Fibroblast of skin of scalp (primary cell): ENCODE data around the gene CACYBP.

ENCODE experiments used
- DNase-seq: peaks from one replicate; pipeline ENCODE4 v3.0.0-alpha.2; 2013

CACYBP gene

GRCh38 chr1:174974711-174975119, 25.0 kb upstream of the CACYBP start:
- DNase-seq = no peak

- no peak for DNase-seq
These were observed 24.0 kb upstream of the CACYBP start for GRCh38 chr1:174975764-174976163.

DNA sequence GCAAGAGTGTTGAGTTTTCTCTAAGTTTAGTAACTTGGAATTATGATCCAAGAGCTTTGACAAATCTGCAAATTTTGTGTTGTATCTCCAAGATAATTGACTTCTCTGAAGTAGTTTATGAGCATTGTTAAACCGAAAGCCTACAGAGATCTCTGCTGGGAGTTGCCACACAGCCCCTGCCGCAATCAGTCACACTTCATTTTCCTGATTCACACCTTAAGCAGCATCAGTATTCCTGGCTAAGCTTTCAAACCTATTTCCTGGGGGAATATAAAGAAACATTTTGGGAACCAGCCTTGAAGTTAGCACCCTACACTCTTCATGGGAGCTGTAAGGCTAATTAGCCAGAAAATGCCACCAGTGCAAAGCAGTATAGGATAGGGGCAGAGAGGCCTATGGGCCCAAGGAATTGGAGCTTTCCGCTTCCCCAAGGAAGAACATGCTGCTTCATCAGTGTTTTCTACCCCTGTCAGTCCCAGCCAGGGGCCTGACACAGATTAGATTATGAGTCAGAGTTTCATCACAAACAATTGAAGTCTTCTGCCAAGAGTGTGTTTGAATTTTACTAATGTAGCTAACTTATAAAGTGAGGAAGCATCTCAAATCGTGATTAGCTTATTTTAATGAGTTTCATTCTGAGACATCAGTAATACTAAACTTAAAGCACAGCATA, 23.2 kb upstream of the CACYBP start:
- peak; percentile 35 for DNase-seq

- peak; percentile 48 for DNase-seq
These were observed 16.6 kb upstream of the CACYBP start for GRCh38 chr1:174982971-174983689.

DNA sequence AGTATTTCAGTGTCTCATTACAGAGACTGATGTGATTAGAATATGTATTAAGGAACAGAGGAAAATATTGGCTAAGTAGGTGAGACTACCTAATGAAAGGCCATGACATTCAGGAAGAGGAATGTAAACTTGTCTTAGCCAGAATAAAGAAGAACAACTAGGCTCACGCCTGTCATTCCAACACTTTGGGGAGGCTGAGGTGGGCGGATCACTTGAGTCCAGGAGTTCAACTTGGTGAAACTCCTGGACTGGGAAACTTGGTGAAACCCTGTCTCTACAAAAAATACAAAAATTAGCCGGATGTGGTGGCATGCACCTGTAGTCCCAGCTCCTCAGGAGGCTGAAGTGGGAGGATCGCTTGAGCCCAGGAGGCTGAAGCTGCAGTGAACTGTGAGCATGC, 14.8 kb upstream of the CACYBP start:
- no peak for DNase-seq

DNA sequence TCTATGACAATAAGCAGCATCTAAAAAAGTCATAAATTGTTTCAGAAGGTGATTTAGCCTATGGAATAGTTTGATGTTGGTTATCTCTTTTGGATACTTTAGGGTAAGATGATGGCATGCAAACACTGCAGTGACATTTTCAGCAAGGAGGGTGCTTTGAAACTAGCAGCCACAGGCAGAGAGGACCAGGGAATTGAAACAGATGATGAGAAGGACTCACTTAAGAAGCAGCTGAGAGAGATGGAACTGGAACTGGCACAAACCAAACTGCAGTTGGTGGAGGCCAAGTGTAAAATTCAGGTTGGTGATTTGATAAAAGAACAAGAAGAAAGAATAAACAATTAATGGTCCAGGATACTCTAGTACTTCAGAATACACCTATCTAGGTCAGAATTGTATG, 11.2 kb upstream of the CACYBP start:
- no peak for DNase-seq

DNA sequence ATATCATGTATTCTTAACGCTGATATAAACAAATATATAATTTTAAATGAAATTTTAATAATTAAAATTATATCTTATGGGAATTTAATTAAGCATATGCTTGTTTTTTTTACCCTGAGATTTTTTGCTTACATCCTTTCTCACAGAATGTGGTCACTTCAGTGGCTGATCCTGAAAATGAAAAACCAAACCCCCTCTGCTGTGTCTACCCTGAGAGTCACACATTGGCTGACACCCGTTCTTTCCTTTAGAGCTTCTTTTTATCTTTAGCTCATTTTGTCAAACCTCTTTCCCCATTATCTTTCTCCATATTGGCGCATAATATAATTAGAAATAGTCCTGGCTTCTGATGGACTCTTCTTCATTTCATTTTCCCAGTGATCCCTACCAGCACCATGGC, 10.8 kb upstream of the CACYBP start:
- DNase-seq = no peak

- DNase-seq = no peak
These were observed 10.1 kb upstream of the CACYBP start for GRCh38 chr1:174989536-174990220.

DNA sequence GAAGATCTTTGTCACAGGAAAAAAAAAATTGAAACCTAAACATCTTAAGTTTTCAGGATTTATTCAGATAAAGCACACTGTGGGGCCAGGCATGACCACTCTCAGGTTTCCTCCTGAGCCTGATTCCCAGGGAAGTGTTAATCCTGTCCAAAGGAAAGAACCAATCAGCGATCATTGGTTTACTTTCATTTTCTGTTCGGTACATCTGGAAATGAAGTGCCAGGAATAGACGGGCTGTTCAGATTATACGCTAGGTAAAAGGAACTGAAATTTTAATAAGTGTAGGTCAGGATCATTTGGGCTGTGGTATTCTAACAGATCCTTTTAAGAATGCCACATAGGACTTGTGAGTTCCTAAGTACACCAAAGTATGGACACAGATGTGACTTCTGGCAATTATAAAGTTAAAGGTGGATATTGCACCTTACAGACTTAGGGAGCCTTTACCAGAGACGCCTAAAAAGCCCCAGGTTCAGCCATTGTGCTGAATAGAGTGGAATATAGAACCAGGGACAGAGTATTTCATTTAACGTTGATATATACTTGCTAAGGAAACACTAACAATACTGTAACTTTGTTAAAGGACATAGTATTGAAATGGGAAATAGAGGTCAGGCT, 9.3 kb upstream of the CACYBP start:
- DNase-seq = peak; percentile 39

GRCh38 chr1:174991473-174991872, 8.3 kb upstream of the CACYBP start:
- DNase-seq = no peak

DNA sequence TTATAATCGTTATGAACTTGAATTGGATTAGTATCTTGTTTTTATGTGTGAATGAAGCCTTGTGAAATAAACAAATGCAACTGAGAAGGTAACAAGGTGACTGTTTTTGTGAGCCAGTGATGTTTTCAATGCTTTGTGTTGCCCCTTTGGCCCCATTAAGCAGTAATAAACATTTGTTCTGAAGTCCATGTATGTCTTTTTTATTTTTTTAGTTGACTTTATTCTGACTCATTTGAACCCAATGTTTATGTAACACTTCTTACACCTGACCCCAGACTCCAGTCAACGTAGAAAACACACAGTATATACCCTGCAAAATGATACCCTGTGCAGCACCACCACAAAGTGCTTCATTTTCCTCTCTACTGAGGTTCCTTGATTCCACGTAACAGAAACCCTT, 4.6 kb upstream of the CACYBP start:
- no peak for DNase-seq

DNA sequence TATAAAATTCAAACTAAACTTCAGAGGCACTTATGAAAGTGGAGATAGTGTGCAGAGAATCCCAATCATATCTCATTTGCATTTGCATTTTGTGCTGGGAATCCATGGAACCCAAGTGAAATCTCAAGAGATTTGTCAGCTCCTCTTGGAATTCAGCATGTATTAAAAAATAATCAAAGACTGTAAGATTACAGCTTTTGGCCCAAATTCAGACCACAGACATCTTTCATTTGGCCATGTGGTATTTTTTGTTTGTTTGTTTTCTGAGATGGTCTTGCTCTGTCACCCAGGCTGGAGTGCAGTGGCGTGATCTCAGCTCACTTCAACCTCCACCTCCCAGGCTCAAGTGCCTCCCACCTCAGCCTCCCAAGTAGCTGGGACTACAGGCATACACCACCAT, 3.8 kb upstream of the CACYBP start:
- peak; percentile 36 for DNase-seq

DNA sequence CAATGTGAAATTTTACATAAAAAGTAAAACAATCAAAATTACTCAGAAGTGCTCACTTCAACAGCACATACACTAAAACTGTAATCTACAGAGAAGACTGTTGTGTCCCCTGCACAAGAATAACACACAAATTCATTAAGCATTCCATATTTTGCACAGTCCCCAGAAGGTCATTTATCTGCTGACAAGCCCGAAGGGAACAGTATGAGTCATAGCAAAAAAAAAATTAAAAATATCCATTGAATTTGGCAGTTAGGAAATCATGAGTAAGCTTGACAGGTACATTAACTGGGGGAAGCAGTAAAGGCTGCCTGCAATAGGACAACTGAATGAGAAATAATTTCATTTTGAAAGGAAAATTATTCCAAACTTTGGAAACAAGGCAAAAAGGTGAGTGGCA, 3.3 kb upstream of the CACYBP start:
- DNase-seq = peak; percentile 19

- no peak for DNase-seq
These were observed 2.7 kb upstream of the CACYBP start for GRCh38 chr1:174997041-174997440.

DNA sequence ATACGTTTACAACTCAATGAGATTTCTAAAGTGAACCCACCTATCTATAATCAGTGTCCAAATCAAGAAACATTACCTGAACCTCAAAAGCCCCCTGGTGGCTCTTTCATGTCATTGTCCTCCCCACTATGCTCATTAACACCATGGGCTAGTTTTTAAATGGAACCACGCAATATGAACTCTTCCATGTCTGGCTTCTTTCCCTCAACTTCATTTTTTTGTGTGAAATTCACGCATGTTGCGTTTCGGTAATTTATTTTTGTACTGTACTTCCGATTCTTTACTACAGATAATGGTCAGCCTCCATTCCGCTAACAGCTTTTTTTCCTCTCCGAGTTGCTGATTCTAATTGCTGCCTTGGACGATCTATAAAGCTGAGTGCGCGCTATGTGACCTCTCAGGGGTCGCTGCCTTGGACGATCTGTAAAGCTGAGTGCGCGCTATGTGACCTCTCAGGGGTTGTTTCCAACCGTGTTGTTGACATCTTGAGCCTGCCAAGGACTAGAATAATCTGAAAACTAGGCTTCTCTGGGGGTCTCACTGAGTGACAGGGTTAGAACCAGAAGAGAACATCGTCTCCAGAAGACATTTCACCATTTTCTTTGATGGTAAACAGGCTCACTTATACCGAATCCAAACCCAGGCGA, 1.1 kb upstream of the CACYBP start:
- peak; percentile 63 for DNase-seq

- peak; percentile 99 for DNase-seq
These were observed 371 bp upstream of the CACYBP start for GRCh38 chr1:174999216-174999935.

GRCh38 chr1:175000697-175001187, 995 bp downstream of the CACYBP start:
- DNase-seq = no peak

DNA sequence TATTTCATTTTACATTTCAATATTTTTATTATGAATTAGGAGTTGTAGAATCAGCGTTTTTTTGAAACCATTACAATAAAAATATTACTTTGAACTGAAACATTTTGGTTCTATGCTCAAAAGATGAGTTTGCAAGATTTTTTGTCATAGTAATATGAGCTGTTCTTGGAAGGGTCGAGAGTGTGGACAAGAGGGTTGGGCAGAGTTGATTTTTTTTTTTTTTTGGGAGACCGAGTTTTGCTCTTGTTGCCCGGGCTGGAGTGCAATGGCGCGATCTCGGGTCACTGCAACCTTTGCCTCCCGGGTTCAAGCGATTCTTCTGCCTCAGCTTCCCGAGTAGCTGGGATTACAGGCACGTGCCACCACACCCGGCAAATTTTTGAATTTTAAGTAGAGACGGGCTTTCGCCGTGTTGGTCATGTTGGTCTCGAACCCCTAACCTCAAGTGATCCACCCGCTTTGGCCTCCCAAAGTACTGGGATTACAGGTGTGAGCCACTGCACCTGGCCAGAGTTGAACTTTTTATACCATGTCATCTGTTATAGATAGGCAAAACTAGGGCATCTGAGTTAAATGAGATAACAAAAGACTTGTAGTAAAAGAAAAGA, 3.3 kb downstream of the CACYBP start:
- DNase-seq = no peak

- DNase-seq = no peak
These were observed 3.8 kb downstream of the CACYBP start for GRCh38 chr1:175003521-175003920.

- DNase-seq = no peak
These were observed 5.5 kb downstream of the CACYBP start for GRCh38 chr1:175005085-175005783.

DNA sequence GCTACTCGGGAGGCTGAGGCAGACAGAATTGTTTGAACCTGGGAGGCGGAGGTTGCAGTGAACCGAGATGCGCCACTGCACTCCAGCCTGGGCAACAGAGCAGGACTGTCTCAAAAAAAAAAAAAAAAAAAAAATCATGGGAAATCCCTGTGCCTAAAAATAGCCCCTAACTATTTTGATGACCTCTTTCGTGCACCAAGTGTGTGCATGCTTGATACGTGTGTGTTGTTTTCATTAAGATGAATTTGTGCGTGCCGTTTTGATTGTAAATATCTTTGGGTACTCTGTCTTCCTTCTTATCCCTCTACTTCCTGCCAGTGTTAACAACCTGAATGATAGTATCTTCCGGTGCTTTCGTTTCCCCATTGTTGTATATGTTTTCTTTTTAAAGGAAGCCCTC, 9.8 kb downstream of the CACYBP start:
- DNase-seq = no peak
